Heart right ventricle (tissue), 16 donors: ENCODE data around the gene SLC35F5. TPM values are rescaled to one million over a fixed set of nuclear protein-coding genes. Genes with fewer than 3 reads are reported as not detected.

Source experiments
- ATAC-seq, 8 donors: fragments of 200-7000 bp; cut with Tn5 transposase; one replicate each; pipeline ENCODE4 v1.9.1; 2020; ENCODE audit warnings: mild to moderate bottlenecking in 8 of 8, moderate library complexity in 8 of 8, moderate number of reproducible peaks in 1 of 8
- DNase-seq, 2 donors: peaks; one replicate each; pipeline ENCODE4 v3.0.0-alpha.2; 2020
- H3K27ac ChIP-seq, 10 donors: fragments of 200-600 bp; sonication (generic) in 2 of 10; one replicate each; pipeline versions ENCODE4 v1.5.0 to v1.8.0; 2020 to 2022; ENCODE audit warnings: mild to moderate bottlenecking in 3 of 10
- H3K27me3 ChIP-seq, 7 donors: fragments of 200-600 bp; one replicate each; pipeline ENCODE4 v1.8.0; 2021 to 2022; ENCODE audit warnings: mild to moderate bottlenecking in 2 of 7
- H3K36me3 ChIP-seq, 9 donors: fragments of 200-600 bp; sonication (generic) in 1 of 9; one replicate each; pipeline versions ENCODE4 v1.5.0 to v1.8.0; 2020 to 2022; ENCODE audit warnings: mild to moderate bottlenecking in 2 of 9
- H3K4me1 ChIP-seq, 9 donors: fragments of 200-600 bp; sonication (generic) in 1 of 9; one replicate each; pipeline versions ENCODE4 v1.5.0 to v1.8.0; 2020 to 2022; ENCODE audit warnings: mild to moderate bottlenecking in 4 of 9
- H3K4me3 ChIP-seq, 10 donors: fragments of 200-600 bp; sonication (generic) in 2 of 10; one replicate each; pipeline versions ENCODE4 v1.5.0 to v1.8.0; 2020 to 2022; ENCODE audit warnings: mild to moderate bottlenecking in 7 of 10, moderate library complexity in 2 of 10
- H3K9me3 ChIP-seq, 11 donors: fragments of 200-600 bp in 10 of 11; sonication (generic) in 2 of 11; one replicate each; pipeline versions ENCODE4 v1.5.0 to v1.8.0; 2013 to 2022; ENCODE audit warnings: mild to moderate bottlenecking in 2 of 11, control low read depth in 1 of 11, moderate library complexity in 1 of 11
- WGBS, 2 donors: extraction: QIAGEN DNeasy Blood & Tissue Kit; methylation state at CpG; one replicate each; pipeline ENCODE4 v1.1.7; 2013; ENCODE audit warnings: inconsistent platforms in 1 of 2; 5-methylcytosine and 5-hydroxymethylcytosine counted together
- intact Hi-C, 10 donors: fragments of 100-400 bp; cut with DNase I; formaldehyde crosslinking; loops; one replicate each; pipeline versions ENCODE4 v1.11.1 to v1.14.2; 2022
- polyA plus RNA-seq, 2 donors: library from polyadenylated mRNA; stranded (reverse); fragments of 200-250 nt; gene quantifications; one replicate each; pipeline ENCODE4 v1.2.3, GENCODE V29; 2013
- total RNA-seq, 10 donors: library from RNA; stranded (reverse); fragmentation: NEBNext Ultra II Directional in 3 of 10; extraction: Animal tissue kit (Norgen Biotek cat#: 25700) in 3 of 10; gene quantifications; one replicate each; pipeline versions ENCODE4 v1.2.1 to v1.2.4, GENCODE V29; 2021 to 2023
- TF ChIP-seq, protein P1 (sequence below), 9 donors: fragments of 200-600 bp; sonication (generic) in 2 of 9; IDR thresholded peaks; one replicate each; pipeline versions ENCODE4 v1.5.0 to v1.8.0; 2021 to 2022; ENCODE audit warnings: antibody characterized with exemption in 9 of 9, mild to moderate bottlenecking in 5 of 9, moderate library complexity in 1 of 9
- donor health status: Arrhythmogenic right ventricular cardiomyopathy.
- donor health status: ischemic (EF 13 %, LVEDD 7.1; RV severe dilation, severe dysfunction).
- donor health status: healthy with polysubstance abuse.
- donor health status: DM: no; HTN: yes; CAD: no.
- donor health status: DM: no; HTN: no; CAD: no.
- donor health status: ischemic (EF 25% LVEDD 6.9; RV normal size, moderate dysfunction).
- donor health status: ischemic (EF 25% LVEDD 5.7; RV mildly dilated, moderate dysfunction).
- donor health status: healthy.
- donor health status: DM: yes; HTN: yes; CAD: no.
- donor health status: Ischemic cardiomyopathy.
- donor health status: ischemic (EF 35%, LVEDD 5.7; RV mildly dilated, moderate dysfunction).
- donor health status: nonischemic (EF 11% LVEDD 7.7; RV severe dilation, severe dysfunction).
- donor health status: DM: yes; HTN: yes; CAD: no.
- donor health status: PGD.
- donor health status: ischemic (EF 29% LVEDD 5.4; RV normal size, mild dysfunction).
- donor health status: nonischemic (EF 23%, LVEDD 6.1; RV moderate dilation, normal function).

Gene SLC35F5
- total and polyA plus RNA-seq, 12 donors = 18.3 to 67.1 (median 58.6) TPM

DNA sequence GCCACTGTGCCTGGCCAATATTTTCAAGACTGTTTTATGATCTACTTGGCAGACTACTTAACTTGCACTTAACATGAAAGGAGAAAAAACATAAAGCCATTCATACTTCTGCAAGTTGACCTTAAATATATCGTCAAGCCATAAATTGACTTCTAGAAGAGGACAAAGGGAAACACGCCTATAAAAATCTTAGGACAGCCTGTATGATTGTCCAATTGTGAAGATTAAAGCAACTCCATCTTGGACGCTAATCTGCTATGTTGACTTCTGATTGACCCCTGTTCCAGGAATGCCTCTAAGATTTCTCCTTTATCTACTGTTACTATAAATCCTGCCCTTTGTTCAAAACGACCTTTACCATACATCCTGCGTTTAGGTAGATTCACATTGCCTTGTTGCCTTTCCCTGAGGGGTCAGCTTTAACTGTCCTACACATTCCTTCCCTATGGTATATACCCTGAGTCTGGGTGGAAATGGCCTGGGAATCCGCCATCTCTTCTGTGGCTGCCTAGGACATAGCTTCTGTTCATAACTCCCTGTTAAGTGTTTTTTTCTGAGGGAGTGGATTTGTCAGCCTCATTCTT, 40.2 kb upstream of the SLC35F5 start:
- intact Hi-C loops = no loop called here
- TF ChIP-seq, protein P1, sequence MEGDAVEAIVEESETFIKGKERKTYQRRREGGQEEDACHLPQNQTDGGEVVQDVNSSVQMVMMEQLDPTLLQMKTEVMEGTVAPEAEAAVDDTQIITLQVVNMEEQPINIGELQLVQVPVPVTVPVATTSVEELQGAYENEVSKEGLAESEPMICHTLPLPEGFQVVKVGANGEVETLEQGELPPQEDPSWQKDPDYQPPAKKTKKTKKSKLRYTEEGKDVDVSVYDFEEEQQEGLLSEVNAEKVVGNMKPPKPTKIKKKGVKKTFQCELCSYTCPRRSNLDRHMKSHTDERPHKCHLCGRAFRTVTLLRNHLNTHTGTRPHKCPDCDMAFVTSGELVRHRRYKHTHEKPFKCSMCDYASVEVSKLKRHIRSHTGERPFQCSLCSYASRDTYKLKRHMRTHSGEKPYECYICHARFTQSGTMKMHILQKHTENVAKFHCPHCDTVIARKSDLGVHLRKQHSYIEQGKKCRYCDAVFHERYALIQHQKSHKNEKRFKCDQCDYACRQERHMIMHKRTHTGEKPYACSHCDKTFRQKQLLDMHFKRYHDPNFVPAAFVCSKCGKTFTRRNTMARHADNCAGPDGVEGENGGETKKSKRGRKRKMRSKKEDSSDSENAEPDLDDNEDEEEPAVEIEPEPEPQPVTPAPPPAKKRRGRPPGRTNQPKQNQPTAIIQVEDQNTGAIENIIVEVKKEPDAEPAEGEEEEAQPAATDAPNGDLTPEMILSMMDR (IDR thresholded peaks at IDR 0.05) = no peak
- WGBS, 2 donors = 67 to 75% methylated on average over 6 of the region's 6 CpGs

GRCh38 chr2:113795405-113795920, 39.0 kb upstream of the SLC35F5 start:
- no peaks in the 10 kb centered on the region for H3K27me3 ChIP-seq
- peaks cover 0 to 20% (median 10%) of the 10 kb centered on the region in 9 donors for H3K4me1 ChIP-seq
- peak overlapping the region in 3 of 10 donors; percentile 23 to 40 (median 29) for H3K27ac ChIP-seq
- H3K9me3 ChIP-seq = no peaks in the 10 kb centered on the region
- TF ChIP-seq, protein P1 (IDR thresholded peaks at IDR 0.05) = no peak
- 34 to 65% methylated on average over 3 of the region's 3 CpGs for WGBS, 2 donors
- no peak for DNase-seq
- no peaks in the 10 kb centered on the region for H3K36me3 ChIP-seq
- intact Hi-C loops = no loop called here
- H3K4me3 ChIP-seq = no peak overlapping the region
- ATAC-seq = peak in 5 of 8 donors; percentile 39 to 89 (median 84)

More for the DNA sequence above, 40.2 kb upstream of the SLC35F5 start:
- no peak for DNase-seq
- no peaks in the 10 kb centered on the region for H3K27me3 ChIP-seq
- no peak overlapping the region for H3K4me3 ChIP-seq
- H3K9me3 ChIP-seq = no peaks in the 10 kb centered on the region
- H3K4me1 ChIP-seq = peaks cover 0 to 16% (median 8%) of the 10 kb centered on the region in 9 donors
- ATAC-seq = no peak
- H3K36me3 ChIP-seq = no peaks in the 10 kb centered on the region
- no peak overlapping the region for H3K27ac ChIP-seq

GRCh38 chr2:113791697-113792590, 35.5 kb upstream of the SLC35F5 start:
- no peak overlapping the region for H3K4me3 ChIP-seq
- peaks cover 0 to 20% (median 10%) of the 10 kb centered on the region in 9 donors for H3K4me1 ChIP-seq
- DNase-seq = no peak
- intact Hi-C loops = no loop called here
- WGBS, 2 donors = 59 to 66% methylated on average over 5 of the region's 5 CpGs
- no peaks in the 10 kb centered on the region for H3K9me3 ChIP-seq
- H3K27ac ChIP-seq = no peak overlapping the region
- TF ChIP-seq, protein P1 (IDR thresholded peaks at IDR 0.05) = no peak
- H3K36me3 ChIP-seq = no peaks in the 10 kb centered on the region
- no peak for ATAC-seq
- no peaks in the 10 kb centered on the region for H3K27me3 ChIP-seq
